ENCODE results near the gene SNX20. TPM values are rescaled to one million over a fixed set of nuclear protein-coding genes. Genes with fewer than 3 reads are reported as not detected.

SNX20 gene
- total RNA-seq, 2 donors from 2014 or later, result 0.82 to 2.5 TPM

DNA sequence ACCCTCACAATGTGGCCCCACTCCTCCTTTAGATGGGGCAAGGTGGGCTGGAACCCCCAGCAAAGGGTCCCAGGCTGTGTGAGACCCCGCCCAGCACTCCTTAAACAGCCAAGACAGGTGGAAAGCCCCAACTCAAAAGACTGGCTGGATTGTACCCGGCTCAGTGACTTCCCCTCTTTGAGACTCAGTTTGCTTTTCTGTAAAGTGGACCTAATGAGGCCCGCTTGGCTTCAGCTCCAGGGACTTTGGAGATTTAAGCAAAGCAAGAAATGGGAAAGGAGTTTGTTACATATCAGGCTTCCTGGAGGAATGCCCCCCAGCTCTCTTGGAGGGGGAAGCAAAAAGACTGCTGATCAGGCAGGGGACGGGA lies 39.3 kb downstream of the SNX20 start:
- no peaks in the 10 kb centered on the region for H3K27me3 ChIP-seq (replicated peaks; ENCODE audit: insufficient read depth)
- no peaks in the 10 kb centered on the region for H3K4me1 ChIP-seq (replicated peaks)
- H3K9me3 ChIP-seq, result no peaks in the 10 kb centered on the region
- DNase-seq (ENCODE audit: low spot score), result no peak
- intact Hi-C loops (cut with DNase I), result loop anchor here (5.0 kb wide), 1 partner anchor 270 kb away; no protein-coding TSS in a partner anchor
- no peak overlapping the region for H3K27ac ChIP-seq
- no peaks in the 10 kb centered on the region for H3K36me3 ChIP-seq
- 90% methylated on average over 4 of the region's 4 CpGs for WGBS
- TF ChIP-seq POLR2A (IDR thresholded peaks at IDR 0.05) (no peak), POLR2AphosphoS5 (IDR thresholded peaks at IDR 0.05) (no peak)
- TF ChIP-seq, protein P1, sequence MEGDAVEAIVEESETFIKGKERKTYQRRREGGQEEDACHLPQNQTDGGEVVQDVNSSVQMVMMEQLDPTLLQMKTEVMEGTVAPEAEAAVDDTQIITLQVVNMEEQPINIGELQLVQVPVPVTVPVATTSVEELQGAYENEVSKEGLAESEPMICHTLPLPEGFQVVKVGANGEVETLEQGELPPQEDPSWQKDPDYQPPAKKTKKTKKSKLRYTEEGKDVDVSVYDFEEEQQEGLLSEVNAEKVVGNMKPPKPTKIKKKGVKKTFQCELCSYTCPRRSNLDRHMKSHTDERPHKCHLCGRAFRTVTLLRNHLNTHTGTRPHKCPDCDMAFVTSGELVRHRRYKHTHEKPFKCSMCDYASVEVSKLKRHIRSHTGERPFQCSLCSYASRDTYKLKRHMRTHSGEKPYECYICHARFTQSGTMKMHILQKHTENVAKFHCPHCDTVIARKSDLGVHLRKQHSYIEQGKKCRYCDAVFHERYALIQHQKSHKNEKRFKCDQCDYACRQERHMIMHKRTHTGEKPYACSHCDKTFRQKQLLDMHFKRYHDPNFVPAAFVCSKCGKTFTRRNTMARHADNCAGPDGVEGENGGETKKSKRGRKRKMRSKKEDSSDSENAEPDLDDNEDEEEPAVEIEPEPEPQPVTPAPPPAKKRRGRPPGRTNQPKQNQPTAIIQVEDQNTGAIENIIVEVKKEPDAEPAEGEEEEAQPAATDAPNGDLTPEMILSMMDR (IDR thresholded peaks at IDR 0.05), result no peak
- no peak overlapping the region for H3K4me3 ChIP-seq

DNA sequence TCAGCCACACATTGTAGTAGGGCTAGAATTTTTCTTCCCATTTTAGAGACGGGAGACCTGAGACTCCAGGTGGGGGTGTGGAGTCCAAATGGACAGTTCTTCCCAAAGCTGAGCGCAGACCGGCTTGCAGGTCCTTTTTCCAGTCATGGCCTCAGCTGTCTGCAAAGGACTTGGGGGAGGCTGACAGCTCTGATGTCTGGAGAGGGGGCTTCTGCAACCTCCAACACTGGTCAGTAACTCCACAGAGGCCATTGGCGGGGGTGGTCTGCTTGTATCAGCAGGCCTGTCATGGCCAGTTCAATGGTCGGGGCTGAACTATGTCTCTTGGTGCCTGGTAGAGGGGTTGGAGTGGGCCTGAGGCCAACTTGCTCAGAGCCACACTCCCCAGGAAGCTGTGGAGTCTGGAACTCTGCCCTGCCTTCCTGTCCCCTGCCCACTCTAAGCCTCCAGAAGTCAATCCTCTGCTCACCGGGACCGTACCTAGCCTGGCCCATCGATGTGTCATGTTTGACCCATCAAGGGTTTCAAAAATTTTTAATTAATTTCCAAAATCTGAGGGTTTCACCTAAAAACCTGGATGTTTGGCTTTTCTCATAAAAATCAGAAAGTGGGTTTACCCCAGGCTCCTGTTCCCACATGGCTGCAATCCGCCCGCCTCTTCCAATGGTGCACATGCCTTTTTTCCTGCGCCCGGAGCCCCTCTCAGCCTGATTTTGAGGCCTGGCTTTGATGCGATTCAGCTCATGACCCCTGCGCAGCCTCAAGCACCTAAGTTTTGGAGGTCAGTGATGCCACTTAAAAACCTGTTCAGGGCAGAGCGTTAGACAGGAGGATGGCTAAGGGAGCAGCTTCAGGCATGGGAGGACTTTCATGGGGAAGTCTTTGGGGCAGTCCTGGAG lies 39.9 kb downstream of the SNX20 start:
- TF ChIP-seq, protein P1 (IDR thresholded peaks at IDR 0.05), result no peak
- TF ChIP-seq POLR2A (IDR thresholded peaks at IDR 0.05) (no peak), POLR2AphosphoS5 (IDR thresholded peaks at IDR 0.05) (no peak)
- no peaks in the 10 kb centered on the region for H3K36me3 ChIP-seq
- no peak for DNase-seq (ENCODE audit: low spot score)
- intact Hi-C loops (cut with DNase I), result loop anchor here (5.0 kb wide), 1 partner anchor 269 kb away; no protein-coding TSS in a partner anchor
- H3K27me3 ChIP-seq (replicated peaks; ENCODE audit: insufficient read depth), result no peaks in the 10 kb centered on the region
- no peak overlapping the region for H3K4me3 ChIP-seq
- no peak overlapping the region for H3K27ac ChIP-seq
- H3K9me3 ChIP-seq, result no peaks in the 10 kb centered on the region
- WGBS, result 89% methylated on average over 15 of the region's 15 CpGs
- H3K4me1 ChIP-seq (replicated peaks), result no peaks in the 10 kb centered on the region

DNA sequence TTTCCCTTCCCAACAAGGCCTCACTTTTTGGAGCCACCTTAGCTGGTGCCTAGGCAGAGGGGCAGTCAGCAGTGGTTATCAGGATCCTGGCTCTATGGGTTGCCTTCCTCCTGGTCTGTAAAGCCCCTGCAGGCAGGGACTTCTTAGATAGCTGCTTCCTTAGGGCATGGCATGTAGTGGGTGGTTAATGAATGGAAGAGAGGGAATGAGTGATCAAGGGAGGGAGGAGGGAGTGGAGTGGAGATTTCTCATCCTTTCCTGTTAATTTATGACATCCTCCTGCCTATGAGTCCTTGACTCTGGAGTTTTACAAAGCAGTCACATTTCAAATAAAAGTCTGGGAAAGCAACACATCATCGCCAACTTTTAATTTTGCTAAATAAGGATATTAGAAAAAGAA lies 40.7 kb downstream of the SNX20 start:
- intact Hi-C loops (cut with DNase I), result loop anchor here (5.0 kb wide), 1 partner anchor 268 kb away; no protein-coding TSS in a partner anchor
- 92% methylated on average over 1 of the region's 1 CpG for WGBS

DNA sequence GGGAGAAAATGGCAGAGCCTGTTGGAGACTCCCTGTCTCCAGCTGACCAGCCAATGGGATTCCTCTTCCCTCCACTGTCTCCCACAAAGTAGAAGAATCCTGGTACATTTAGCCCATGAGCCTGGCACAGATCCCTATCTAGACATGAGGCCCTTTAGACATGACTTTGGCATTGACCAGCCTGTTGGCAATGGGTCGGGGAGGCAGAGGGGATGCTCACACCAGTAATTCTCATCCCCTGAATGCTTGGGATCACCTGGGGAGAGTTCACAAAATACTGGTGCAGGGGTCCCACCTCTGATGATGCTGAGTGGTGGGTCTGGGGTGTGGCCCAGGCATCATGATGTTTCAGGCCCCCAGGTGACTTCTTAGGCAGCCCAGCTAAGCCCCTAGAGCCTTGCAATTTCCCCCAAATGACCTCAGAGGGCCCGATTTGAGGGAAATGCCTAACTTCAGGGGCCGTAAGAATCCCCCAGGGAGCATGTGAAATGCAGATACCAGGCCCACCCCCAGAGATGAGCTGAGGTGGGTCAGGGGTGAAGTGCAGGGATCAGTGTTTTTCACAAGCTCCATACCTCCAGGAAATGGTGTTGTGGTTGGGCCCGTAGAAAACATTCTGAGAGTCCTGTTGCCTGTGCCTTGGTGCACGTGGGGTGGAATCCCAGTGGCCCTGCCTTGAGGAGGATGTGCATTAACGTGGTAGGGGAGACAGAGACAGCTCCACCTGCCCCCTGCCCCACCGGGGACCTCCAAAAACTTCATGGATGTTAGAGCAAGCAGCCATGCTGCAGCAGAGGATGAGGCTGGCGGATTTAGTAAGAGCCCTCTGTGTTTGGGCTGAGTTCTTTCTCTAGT lies 42.1 kb downstream of the SNX20 start:
- intact Hi-C loops (cut with DNase I), result no loop called here
- no peaks in the 10 kb centered on the region for H3K4me1 ChIP-seq (replicated peaks)
- TF ChIP-seq POLR2A (IDR thresholded peaks at IDR 0.05) (no peak), POLR2AphosphoS5 (IDR thresholded peaks at IDR 0.05) (no peak)
- TF ChIP-seq, protein P1 (IDR thresholded peaks at IDR 0.05), result no peak
- no peak for DNase-seq (ENCODE audit: low spot score)
- WGBS, result 77% methylated on average over 8 of the region's 8 CpGs
- no peaks in the 10 kb centered on the region for H3K27me3 ChIP-seq (replicated peaks; ENCODE audit: insufficient read depth)
- no peak overlapping the region for H3K27ac ChIP-seq
- H3K36me3 ChIP-seq, result no peaks in the 10 kb centered on the region
- no peaks in the 10 kb centered on the region for H3K9me3 ChIP-seq
- no peak overlapping the region for H3K4me3 ChIP-seq

More for the DNA sequence above, 40.7 kb downstream of the SNX20 start:
- Histone ChIP-seq H3K27ac (no peak overlapping the region), H3K4me1 (replicated peaks) (no peaks in the 10 kb centered on the region), H3K36me3 (no peaks in the 10 kb centered on the region), H3K4me3 (no peak overlapping the region), H3K27me3 (replicated peaks; ENCODE audit: insufficient read depth) (no peaks in the 10 kb centered on the region), H3K9me3 (no peaks in the 10 kb centered on the region)
- TF ChIP-seq POLR2A (IDR thresholded peaks at IDR 0.05), result no peak
- TF ChIP-seq POLR2AphosphoS5 (IDR thresholded peaks at IDR 0.05), result no peak
- TF ChIP-seq, protein P1 (IDR thresholded peaks at IDR 0.05), result no peak
- no peak for DNase-seq (ENCODE audit: low spot score)

Measured in prostate gland (tissue), 2 donors.